HTERT RPE-1 (cell line): ENCODE measurements around the gene AHNAK2.

Experiments
- in situ Hi-C: fragments of 300-500 bp; cut with MboI; formaldehyde crosslinking; loops from 4 replicates; pipeline ENCODE4 v1.14.3; 2020; ENCODE audit warnings: low sequenced_read_pairs

The AHNAK2 gene

GRCh38 chr14:104940526-104941150 is 37.5 kb downstream of the AHNAK2 start:
- in situ Hi-C loops, result no loop called here

- in situ Hi-C loops, result no loop called here
Measured at GRCh38 chr14:104939666-104940410, 38.3 kb downstream of the AHNAK2 start.

- in situ Hi-C loops, result no loop called here
Measured at GRCh38 chr14:104938960-104939359, 39.2 kb downstream of the AHNAK2 start.

GRCh38 chr14:104938436-104938835 is 39.7 kb downstream of the AHNAK2 start:
- in situ Hi-C loops, result no loop called here

- in situ Hi-C loops, result no loop called here
Measured at GRCh38 chr14:104937694-104938365, 40.3 kb downstream of the AHNAK2 start.

- in situ Hi-C loops, result no loop called here
Measured at GRCh38 chr14:104937161-104937560, 41.0 kb downstream of the AHNAK2 start.

- in situ Hi-C loops, result no loop called here
Measured at GRCh38 chr14:104936361-104937155, 41.6 kb downstream of the AHNAK2 start.

- in situ Hi-C loops, result no loop called here
Measured at GRCh38 chr14:104935955-104936354, 42.2 kb downstream of the AHNAK2 start.

- in situ Hi-C loops, result no loop called here
Measured at GRCh38 chr14:104935026-104935650, 43.0 kb downstream of the AHNAK2 start.

- in situ Hi-C loops, result no loop called here
Measured at GRCh38 chr14:104933746-104934733, 44.1 kb downstream of the AHNAK2 start.

- in situ Hi-C loops, result no loop called here
Measured at GRCh38 chr14:104932676-104933631, 45.2 kb downstream of the AHNAK2 start.

GRCh38 chr14:104931771-104932675 is 46.2 kb downstream of the AHNAK2 start:
- in situ Hi-C loops, result no loop called here

- in situ Hi-C loops, result no loop called here
Measured at GRCh38 chr14:104931304-104931770, 46.8 kb downstream of the AHNAK2 start.

- in situ Hi-C loops, result no loop called here
Measured at GRCh38 chr14:104930526-104931303, 47.5 kb downstream of the AHNAK2 start.

GRCh38 chr14:104929268-104930230 is 48.6 kb downstream of the AHNAK2 start:
- in situ Hi-C loops, result no loop called here
